HepG2 (cell line): ENCODE measurements around the gene CHMP1B. TPM values are rescaled to one million over a fixed set of nuclear protein-coding genes. Genes with fewer than 3 reads are reported as not detected.

Experiments
- HINFP ChIP-seq: sonication (generic); formaldehyde crosslinking; IDR thresholded peaks from 2 replicates; pipeline ENCODE4 v1.4.0; 2020; ENCODE audit warnings: low read depth, mild to moderate bottlenecking, missing genetic modification reagents
- HNF1A ChIP-seq, 2 experiments: sonication (generic) in 1 of 2; formaldehyde crosslinking in 1 of 2; IDR thresholded peaks; 2 replicates each; pipeline versions ENCODE4 v1.4.0 to v1.6.1; 2016 to 2020; ENCODE audit warnings: borderline replicate concordance in 1 of 2, low read depth in 1 of 2, mild to moderate bottlenecking in 1 of 2, missing genetic modification reagents in 1 of 2
- MAFG ChIP-seq: sonication (generic); formaldehyde crosslinking; IDR thresholded peaks from 2 replicates; pipeline ENCODE4 v1.5.1; 2020; ENCODE audit warnings: mild to moderate bottlenecking, missing genetic modification reagents
- PHF8 ChIP-seq: sonication (generic); formaldehyde crosslinking; IDR thresholded peaks from 2 replicates; pipeline ENCODE4 v1.5.0; 2020; ENCODE audit warnings: missing genetic modification reagents
- RXRA ChIP-seq: sonication (generic); formaldehyde crosslinking; IDR thresholded peaks from 2 replicates; pipeline ENCODE4 v1.5.1; 2020; ENCODE audit warnings: missing genetic modification reagents
- SCMH1 ChIP-seq: sonication (generic); formaldehyde crosslinking; IDR thresholded peaks from 2 replicates; pipeline ENCODE4 v1.9.0; 2021; ENCODE audit warnings: missing genetic modification reagents, mild to moderate bottlenecking, borderline replicate concordance
- SIX4 ChIP-seq: sonication (generic); formaldehyde crosslinking; IDR thresholded peaks from 2 replicates; pipeline ENCODE4 v1.4.0; 2020; ENCODE audit warnings: missing genetic modification reagents
- TEF ChIP-seq: sonication (generic); formaldehyde crosslinking; IDR thresholded peaks from 2 replicates; pipeline ENCODE4 v1.5.0; 2020; ENCODE audit warnings: missing genetic modification reagents
- UBTF ChIP-seq: sonication (generic); formaldehyde crosslinking; IDR thresholded peaks from 2 replicates; pipeline ENCODE4 v1.4.0; 2020; ENCODE audit warnings: mild to moderate bottlenecking, missing genetic modification reagents
- ZFP90 ChIP-seq: sonication (generic); formaldehyde crosslinking; IDR thresholded peaks from 2 replicates; pipeline ENCODE4 v1.8.0; 2022; ENCODE audit warnings: missing genetic modification reagents, mild to moderate bottlenecking, inconsistent platforms, borderline replicate concordance
- ZFYVE20 ChIP-seq: sonication (generic); formaldehyde crosslinking; IDR thresholded peaks from 2 replicates; pipeline ENCODE4 v1.8.0; 2023; ENCODE audit warnings: low read depth, mild to moderate bottlenecking, moderate library complexity, missing genetic modification reagents, borderline replicate concordance
- ZNF24 ChIP-seq: fragments of 450-650 bp; IDR thresholded peaks from 2 replicates; pipeline ENCODE4 v1.6.1; 2017; ENCODE audit warnings: antibody characterized with exemption, mild to moderate bottlenecking
- ZNF660 ChIP-seq: sonication (generic); formaldehyde crosslinking; IDR thresholded peaks from 2 replicates; pipeline ENCODE4 v1.5.1; 2020; ENCODE audit warnings: mild to moderate bottlenecking, low read depth, missing genetic modification reagents, borderline replicate concordance
- ZNF691 ChIP-seq: sonication (generic); formaldehyde crosslinking; IDR thresholded peaks from 2 replicates; pipeline ENCODE4 v1.4.0; 2020; ENCODE audit warnings: missing genetic modification reagents, low read depth, mild to moderate bottlenecking, borderline replicate concordance
- ZNF775 ChIP-seq: sonication (generic); formaldehyde crosslinking; IDR thresholded peaks from 2 replicates; pipeline ENCODE4 v1.4.0; 2020; ENCODE audit warnings: missing genetic modification reagents, mild to moderate bottlenecking, moderate library complexity, borderline replicate concordance
- ZSCAN5A ChIP-seq: sonication (generic); formaldehyde crosslinking; IDR thresholded peaks from 2 replicates; pipeline ENCODE4 v1.8.0; 2022; ENCODE audit warnings: mild to moderate bottlenecking, missing genetic modification reagents, borderline replicate concordance
- ZZZ3 ChIP-seq: sonication (generic); formaldehyde crosslinking; IDR thresholded peaks from 2 replicates; pipeline ENCODE4 v1.4.0; 2020; ENCODE audit warnings: missing genetic modification reagents, mild to moderate bottlenecking, borderline replicate concordance
- polyA plus RNA-seq, 8 experiments: library from polyadenylated mRNA; depleted of rRNA in 3 of 8; stranded (reverse) in 7 of 8; unstranded in 1 of 8; fragments of >200 nt; fragmentation: Illumina TruSeq in 4 of 8; extraction: Trizol in 4 of 8; gene quantifications; 2 replicates each; pipeline versions ENCODE4 v1.2.1 to v1.2.3, GENCODE V29; 2011 to 2016; ENCODE audit warnings: low read depth in 4 of 8, missing spikeins in 1 of 8, mixed read lengths in 1 of 8; ENCODE audit not compliant: insufficient read depth in 1 of 8
- total RNA-seq, 5 experiments: library from RNA; depleted of rRNA; stranded (reverse); fragments of >200 nt; fragmentation: Illumina TruSeq; extraction: Trizol; gene quantifications; 2 replicates each; pipeline ENCODE4 v1.2.3, GENCODE V29; 2016; ENCODE audit warnings: low read depth in 1 of 5

Gene CHMP1B
- total and polyA plus RNA-seq, 2 of the 13 experiments (the other 11 are each of a cell fraction or from before 2014, with no cell fraction given): 18.8 to 20.2 TPM

- no peak for TF ChIP-seq HNF1A (IDR thresholded peaks at IDR 0.05; ENCODE audit: low read depth)
- no peak for TF ChIP-seq HNF1A (CRISPR knock-in tag; IDR thresholded peaks at IDR 0.05; ENCODE audit: borderline replicate concordance)
- TF ChIP-seq TEF (CRISPR knock-in tag): no peak
- no peak for TF ChIP-seq RXRA (CRISPR knock-in tag)
- no peak for TF ChIP-seq ZNF24
- TF ChIP-seq MAFG (CRISPR knock-in tag): no peak
- TF ChIP-seq ZSCAN5A (CRISPR knock-in tag): no peak
- TF ChIP-seq SIX4: peak; percentile 70
- TF ChIP-seq HINFP (CRISPR knock-in tag): no peak
- no peak for TF ChIP-seq ZNF691 (CRISPR knock-in tag)
- TF ChIP-seq ZFYVE20 (CRISPR knock-in tag): no peak
- TF ChIP-seq ZFP90 (CRISPR knock-in tag): no peak
- TF ChIP-seq ZNF660 (CRISPR knock-in tag): no peak
- no peak for TF ChIP-seq PHF8
- no peak for TF ChIP-seq SCMH1 (CRISPR knock-in tag)
- TF ChIP-seq ZNF775 (CRISPR knock-in tag): no peak
- no peak for TF ChIP-seq ZZZ3 (CRISPR knock-in tag)
- peak; percentile 33; the same call in 1 of the 2 replicates for TF ChIP-seq UBTF (CRISPR knock-in tag)
Observed at GRCh38 chr18:11885278-11885947, 34.2 kb downstream of the CHMP1B start (continued).
